OCI-LY7 (cell line): Measurements from ENCODE around the gene WDR54.

Source experiments
- EZH2phosphoT487 ChIP-seq: fragments of 200-600 bp; sonication (generic); IDR thresholded peaks from 2 replicates; pipeline ENCODE4 v1.6.1; 2018; ENCODE audit warnings: low read depth, borderline replicate concordance, mild to moderate bottlenecking, mixed run types, antibody characterized with exemption, low read length, moderate library complexity, mixed read lengths
- TF ChIP-seq, protein P1 (sequence below): fragments of 200-600 bp; sonication (generic); conservative IDR thresholded peaks from 2 replicates; pipeline ENCODE4 v1.5.1; 2014; ENCODE audit warnings: mild to moderate bottlenecking, antibody characterized with exemption, low read length, moderate library complexity, mixed read lengths

DNA sequence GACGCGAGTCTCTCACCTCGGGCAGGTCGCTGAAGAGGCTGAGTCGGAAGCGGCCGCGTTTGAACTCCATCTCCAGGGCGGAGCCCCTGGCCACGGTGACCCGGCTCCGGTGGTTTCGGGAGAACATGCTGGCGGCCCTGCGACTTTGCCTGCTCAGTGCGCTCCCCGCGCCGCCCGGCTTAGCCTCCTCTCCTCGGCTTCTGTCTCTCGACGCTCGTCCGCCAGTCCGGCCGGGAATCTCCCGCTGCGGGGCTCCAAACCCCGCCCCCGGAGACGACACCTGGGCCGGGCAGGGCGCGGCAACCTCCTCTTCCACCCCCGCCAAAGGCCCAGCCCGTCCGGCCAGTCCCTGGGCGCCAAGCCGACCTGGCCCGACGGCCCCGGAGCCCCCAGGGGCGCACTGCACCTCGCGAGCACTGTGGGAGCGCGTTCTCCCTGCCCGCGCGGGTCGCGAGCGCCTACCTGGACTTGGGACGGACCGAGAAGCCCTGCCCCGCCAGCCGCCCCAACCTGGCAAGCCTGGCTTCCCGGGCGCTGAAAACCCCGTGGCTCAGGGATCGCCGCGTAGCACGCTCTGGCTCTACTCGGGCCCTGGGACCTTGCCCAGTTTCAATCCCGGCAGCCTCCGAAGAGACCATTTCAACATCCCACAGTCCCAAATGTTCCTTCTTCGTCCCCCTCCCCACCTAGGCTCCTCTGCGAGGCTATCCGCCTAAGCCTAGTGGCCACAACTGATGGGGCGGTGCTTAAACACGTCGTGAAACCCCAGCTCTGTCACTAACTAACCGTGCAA is 20.4 kb downstream of the WDR54 start, which contains the start of gene RTKN:
- TF ChIP-seq, protein P1, sequence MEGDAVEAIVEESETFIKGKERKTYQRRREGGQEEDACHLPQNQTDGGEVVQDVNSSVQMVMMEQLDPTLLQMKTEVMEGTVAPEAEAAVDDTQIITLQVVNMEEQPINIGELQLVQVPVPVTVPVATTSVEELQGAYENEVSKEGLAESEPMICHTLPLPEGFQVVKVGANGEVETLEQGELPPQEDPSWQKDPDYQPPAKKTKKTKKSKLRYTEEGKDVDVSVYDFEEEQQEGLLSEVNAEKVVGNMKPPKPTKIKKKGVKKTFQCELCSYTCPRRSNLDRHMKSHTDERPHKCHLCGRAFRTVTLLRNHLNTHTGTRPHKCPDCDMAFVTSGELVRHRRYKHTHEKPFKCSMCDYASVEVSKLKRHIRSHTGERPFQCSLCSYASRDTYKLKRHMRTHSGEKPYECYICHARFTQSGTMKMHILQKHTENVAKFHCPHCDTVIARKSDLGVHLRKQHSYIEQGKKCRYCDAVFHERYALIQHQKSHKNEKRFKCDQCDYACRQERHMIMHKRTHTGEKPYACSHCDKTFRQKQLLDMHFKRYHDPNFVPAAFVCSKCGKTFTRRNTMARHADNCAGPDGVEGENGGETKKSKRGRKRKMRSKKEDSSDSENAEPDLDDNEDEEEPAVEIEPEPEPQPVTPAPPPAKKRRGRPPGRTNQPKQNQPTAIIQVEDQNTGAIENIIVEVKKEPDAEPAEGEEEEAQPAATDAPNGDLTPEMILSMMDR: no peak
- no peak for TF ChIP-seq EZH2phosphoT487
